ENCODE results near the gene CCNDBP1.
"Not testable (repeated sequence)": the region's sequence is repeated elsewhere in the genome, so short reads cannot be mapped to it uniquely, and the experiment has no call there.

Gene CCNDBP1

DNA sequence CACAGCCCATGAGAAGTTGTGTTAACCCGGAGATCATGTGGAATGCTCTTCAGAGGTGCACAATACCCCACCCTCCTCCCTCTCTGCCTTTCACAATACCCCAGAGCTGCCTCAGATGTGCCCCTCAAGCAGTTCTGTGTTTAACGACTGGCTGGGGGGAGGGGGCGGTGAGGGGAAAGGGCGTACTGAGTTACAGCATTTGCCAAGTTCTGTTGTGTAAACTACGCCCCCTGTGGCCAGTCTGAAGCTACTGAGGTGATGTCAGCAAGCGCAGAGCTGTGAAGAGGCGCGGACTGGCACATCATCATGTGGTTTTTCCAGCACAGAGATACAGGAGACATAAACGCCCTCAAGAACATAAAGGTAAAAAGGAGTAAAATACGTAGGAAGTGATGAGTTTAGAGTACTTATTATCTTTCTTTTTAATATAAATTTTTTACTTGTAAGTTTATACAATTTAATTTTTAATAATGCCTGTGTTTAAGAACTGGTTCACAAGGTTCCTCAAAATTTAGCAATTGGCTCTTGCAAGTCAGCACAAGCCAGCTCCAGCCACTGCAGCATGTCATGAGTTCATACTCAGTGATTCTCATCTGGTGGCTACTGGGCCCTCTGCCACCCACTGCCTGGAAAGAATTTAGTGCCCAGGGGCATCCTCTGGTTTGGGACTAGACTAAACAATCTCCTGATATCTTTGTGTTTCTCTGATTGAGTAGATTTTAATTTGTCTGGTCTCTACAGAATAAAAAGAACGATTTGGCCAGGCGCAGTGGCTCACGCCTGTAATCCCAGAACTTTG lies 33.9 kb downstream of the CCNDBP1 start:
- DNase-seq: no peak

DNA sequence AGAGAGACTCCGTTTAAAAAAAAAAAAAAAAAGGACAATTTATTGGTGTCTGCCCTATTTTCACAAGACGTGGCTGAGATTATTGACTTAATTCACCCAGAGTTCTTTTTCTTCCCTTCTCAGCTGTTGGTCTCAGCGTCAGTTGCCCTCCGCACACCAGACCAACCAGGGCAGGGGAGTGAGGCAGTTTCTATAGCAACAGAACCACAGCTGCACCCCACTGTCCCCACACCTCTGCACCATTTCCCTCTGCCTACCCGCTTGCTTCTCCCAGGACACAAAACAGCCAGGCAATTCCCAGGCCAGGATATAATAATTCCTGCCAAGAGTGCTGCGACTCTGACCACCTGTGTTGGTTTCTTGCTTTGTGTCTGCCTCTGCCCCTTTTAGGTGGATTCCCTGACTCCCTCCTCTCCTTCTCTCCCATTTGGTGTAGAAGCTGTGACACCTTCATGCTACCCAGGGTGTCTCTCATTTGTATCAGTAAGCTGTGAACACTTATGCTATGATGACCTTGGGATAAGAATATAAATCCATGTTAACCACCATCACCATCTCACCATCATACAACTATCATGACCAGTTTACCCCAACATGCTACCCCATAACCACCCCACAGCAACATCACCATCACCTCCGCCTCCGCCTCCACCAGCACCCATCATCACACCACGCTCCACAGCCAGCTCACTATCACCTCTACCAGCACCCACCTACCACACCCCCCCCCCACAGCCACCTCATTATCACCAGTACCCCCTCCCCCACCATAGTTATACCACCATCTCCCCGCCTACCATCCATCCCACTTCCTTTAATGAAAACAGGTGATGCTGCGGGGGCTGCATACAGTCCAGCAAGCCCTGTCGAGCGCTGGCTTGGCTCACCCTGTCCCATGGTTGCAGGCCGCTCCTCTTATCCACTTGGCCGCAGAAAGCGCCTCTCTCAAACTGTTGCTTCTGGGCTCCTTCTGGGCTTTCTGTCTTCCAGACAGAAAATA lies 35.0 kb downstream of the CCNDBP1 start:
- no peak for DNase-seq

DNA sequence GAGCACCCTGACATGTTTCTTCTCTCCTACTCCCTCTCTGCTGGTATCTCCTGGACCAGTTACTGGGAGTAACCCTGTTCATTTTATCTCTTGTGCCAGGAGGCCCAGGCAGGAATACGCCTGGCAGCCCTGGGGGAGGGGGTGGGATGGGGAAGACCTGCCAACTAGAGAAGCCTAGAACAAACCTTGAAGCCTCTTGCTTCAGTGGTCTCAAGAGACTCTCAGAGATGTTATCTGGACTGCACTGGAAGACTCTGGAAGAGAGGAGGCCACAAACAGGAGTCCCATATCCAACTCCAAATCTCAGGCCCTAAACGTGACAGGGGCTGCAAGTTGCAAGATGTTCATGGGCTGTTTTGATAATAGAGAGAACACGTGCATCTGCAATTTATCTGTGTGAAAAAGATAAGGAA lies 35.8 kb downstream of the CCNDBP1 start, which contains the start of gene EPB42:
Gene EPB42, minus strand, starts transcription at position 28 of the 413 bp plus-strand sequence. CDS start 193 bp downstream, outside the sequence.
- no peak for DNase-seq

DNA sequence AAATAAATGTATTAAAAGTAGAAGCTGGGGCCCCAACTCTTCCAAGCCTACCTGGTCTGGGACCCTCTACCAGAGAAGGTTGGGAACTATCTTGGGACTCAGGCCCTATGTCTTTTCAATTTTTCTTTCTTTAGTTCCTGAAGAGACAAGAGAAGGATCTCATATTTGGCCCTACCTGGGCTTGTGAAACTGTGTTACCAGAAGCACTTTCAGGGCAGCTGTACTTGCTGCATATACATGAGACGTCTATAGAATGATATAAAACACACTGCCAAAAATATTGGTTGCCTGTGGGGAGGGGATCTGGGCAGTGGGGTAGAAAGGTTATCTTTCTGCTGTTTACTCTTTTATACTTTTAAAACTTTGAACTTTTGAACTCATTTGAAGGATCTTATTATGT lies 36.2 kb downstream of the CCNDBP1 start:
- DNase-seq: no peak

GRCh38 chr15:43225201-43225949 lies 40.2 kb downstream of the CCNDBP1 start:
- DNase-seq: peak; percentile 35

DNA sequence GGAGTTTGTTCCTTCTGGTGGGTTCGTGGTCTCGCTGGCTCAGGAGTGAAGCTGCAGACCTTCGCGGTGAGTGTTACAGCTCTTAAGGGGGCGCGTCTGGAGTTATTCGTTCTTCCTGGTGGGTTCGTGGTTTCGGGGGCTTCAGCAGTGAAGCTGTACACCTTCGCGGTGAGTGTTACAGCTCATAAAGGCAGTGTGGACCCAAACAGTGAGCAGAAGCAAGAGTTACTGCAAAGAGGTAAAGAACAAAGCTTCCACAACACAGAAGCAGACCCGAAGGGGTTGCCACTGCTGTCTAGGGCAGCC lies 40.7 kb downstream of the CCNDBP1 start:
- not testable (repeated sequence) for DNase-seq

DNA sequence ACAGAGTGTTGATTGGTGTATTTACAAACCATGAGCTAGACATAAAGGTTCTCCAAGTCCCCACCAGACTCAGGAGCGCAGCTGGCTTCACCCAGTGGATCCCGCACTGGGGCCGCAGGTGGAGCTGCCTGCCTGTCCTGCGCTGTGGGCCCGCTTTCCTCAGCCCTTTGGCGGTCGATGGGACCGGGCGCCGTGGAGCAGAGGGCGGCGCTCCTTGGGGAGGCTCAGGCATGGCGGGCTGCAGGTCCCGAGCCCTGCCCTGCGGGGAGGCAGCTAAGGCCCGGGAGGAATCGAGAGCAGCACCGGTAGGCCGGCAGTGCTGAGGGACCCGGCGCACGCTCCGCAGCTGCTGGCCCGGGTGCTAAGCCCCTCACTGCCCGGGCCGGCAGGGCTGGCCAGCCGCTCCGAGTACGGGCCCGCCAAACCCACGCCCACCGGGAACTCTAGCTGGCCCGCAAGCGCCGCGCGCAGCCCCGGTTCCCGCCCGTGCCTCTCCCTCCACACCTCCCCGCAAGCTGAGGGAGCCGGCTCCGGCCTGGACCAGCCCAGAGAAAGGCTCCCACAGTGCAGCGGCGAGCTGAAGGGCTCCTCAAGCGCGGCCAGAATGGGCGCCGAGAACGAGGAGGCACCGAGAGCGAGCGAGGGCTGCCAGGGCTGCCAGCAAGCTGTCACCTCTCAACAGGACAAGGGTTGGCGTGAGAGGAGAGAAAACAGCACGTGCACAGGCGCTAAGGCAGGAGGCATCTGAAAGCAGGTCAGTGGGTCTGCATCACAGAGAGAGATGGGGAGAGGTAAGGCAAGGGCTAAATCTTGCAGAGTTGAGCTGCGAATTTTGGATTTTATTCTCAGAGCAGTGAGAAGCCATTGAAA lies 41.5 kb downstream of the CCNDBP1 start:
- no peak for DNase-seq

- DNase-seq: no peak
These were observed 44.8 kb downstream of the CCNDBP1 start for GRCh38 chr15:43229977-43230376.

DNA sequence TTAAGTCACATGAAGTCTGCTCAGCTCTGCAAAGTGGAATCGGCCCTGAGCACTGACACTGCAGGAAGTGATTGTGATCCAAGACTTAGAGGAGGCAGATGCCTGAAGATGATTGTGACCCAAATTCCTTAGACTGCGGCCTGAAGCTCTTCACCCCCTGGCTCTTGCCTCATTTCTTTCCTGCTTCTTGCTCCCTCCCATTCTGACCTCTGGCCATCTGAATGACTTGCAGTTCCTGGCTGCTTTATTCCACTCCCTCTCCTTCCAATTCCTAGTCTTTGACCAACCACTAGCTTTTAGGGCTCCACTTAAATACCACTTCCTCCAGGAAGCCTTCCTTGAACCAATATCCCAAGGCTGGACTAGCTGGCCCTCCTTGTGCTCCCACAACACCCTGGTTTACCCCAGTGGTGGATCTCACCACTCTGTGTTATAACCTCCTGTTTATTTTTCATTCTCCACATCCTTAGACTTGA lies 45.5 kb downstream of the CCNDBP1 start:
- no peak for DNase-seq

GRCh38 chr15:43232289-43232874 lies 47.2 kb downstream of the CCNDBP1 start:
- DNase-seq: no peak

DNA sequence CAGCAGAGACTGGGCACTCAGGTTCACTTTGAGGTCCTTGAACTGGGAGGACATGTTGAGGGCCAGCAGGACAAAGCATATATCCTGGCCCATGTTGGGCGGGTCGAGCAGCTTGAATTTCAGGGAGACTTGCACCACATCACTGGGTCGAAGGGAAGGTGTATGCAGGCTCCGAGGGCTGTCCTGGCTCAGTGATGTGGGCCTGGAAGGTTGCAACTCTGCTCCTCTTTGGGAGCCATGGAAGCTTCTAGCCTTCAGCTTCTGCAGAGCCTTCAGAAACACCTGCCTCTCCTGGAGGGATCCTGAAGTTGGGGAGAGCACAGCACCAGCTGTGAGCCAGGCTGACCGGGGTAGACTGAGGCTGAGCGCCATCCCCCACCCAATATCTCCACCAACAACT lies 50.3 kb downstream of the CCNDBP1 start:
- no peak for DNase-seq

GRCh38 chr15:43237842-43238470 lies 52.8 kb downstream of the CCNDBP1 start:
- no peak for DNase-seq

- no peak for DNase-seq
These were observed 53.5 kb downstream of the CCNDBP1 start for GRCh38 chr15:43238671-43239131.

DNA sequence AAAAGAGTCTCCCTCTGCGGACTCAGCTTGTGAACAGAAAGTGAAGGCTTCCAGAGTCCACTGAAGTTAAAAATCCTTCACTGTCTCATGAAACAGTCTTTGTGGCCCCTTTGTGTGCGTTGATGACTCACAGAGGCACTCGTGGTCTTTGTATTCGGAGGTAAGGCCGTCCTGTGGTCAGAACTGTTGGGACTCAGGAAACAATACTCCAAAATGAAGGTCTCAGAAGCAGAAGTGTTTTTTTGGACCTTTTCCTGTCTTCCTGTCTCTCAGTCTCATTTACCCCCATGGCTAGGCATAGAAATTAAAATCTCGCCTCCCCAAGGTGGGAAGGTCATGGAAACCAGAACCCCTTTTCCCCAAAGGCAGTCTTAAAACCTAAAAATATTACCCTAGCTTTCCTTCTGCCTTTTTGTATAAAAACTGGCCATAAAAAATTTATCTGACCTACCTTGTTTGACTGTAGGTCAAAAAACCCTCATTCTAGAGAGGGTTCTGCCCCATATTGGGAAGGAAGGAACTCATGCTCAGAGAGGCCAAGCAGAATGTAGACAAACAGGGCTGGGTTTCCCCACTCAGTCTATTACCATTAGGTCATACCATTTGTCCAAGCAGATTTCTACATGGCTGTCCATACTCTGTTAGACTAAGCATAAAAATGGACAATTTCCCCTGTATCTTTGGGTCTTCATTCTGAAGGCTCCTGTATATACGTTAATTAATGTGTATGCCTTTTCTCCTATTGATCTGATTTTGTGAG lies 54.7 kb downstream of the CCNDBP1 start:
- no peak for DNase-seq

GRCh38 chr15:43241100-43241499 lies 55.9 kb downstream of the CCNDBP1 start:
- no peak for DNase-seq

GRCh38 chr15:43242616-43243015 lies 57.4 kb downstream of the CCNDBP1 start:
- no peak for DNase-seq

GRCh38 chr15:43243020-43243645 lies 57.9 kb downstream of the CCNDBP1 start:
- DNase-seq: no peak

DNA sequence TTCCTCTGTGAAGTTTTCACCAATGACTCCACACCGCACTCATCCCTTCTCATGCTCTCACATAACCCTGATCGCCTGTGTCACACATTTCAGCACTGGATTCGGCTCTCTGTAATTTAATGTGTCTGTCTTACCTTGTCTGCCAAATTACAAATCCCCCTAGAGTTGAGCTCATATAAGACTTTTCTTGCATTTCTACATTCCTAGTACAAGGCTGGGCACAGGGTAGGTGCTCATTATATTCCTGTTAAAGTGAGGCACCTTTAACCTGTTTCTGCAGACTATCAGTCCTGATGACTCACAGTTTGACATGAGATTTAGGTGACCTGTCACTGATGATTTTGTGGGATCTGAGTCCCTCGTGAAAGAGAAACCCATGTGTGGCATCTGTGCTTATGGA lies 58.9 kb downstream of the CCNDBP1 start:
- DNase-seq: no peak

GRCh38 chr15:43246261-43246774 lies 61.1 kb downstream of the CCNDBP1 start:
- DNase-seq: no peak

All from activated naive CD4-positive, alpha-beta T cell treated with Interleukin-2 at 50 U/mL for 16 hours (primary cell).